Smooth muscle cell (in vitro differentiated cells): Measurements from ENCODE around the gene GSAP. TPM values are rescaled to one million over a fixed set of nuclear protein-coding genes. Genes with fewer than 3 reads are reported as not detected.
"Not testable (repeated sequence)": the region's sequence is repeated elsewhere in the genome, so short reads cannot be mapped to it uniquely, and the experiment has no call there.

Source experiments
- DNase-seq: peaks from one replicate; lab custom pipeline; 2025; ENCODE audit not compliant: unreplicated experiment; lab: John Stamatoyannopoulos, UW
- H2AFZ ChIP-seq: fragments of 200-600 bp; sonication (generic); 2 replicates; pipeline ENCODE4 v1.6.0; 2016; ENCODE audit warnings: antibody characterized with exemption, low read depth, mild to moderate bottlenecking
- H3F3A ChIP-seq: fragments of 200-600 bp; sonication (generic); 2 replicates; pipeline ENCODE4 v1.6.0; 2017; ENCODE audit warnings: antibody characterized with exemption, low read depth
- H3K27ac ChIP-seq: fragments of 200-600 bp; sonication (generic); 2 replicates; pipeline ENCODE4 v1.5.1; 2016; ENCODE audit warnings: low read depth, mild to moderate bottlenecking
- H3K27me3 ChIP-seq: fragments of 200-600 bp; sonication (generic); 2 replicates; pipeline ENCODE4 v1.6.1; 2016; ENCODE audit warnings: low read depth, mild to moderate bottlenecking
- H3K36me3 ChIP-seq: fragments of 200-600 bp; sonication (generic); 2 replicates; pipeline ENCODE4 v1.5.1; 2016; ENCODE audit warnings: low read depth
- H3K4me1 ChIP-seq: fragments of 200-600 bp; sonication (generic); 2 replicates; pipeline ENCODE4 v1.5.1; 2016; ENCODE audit warnings: low read depth
- H3K4me2 ChIP-seq: fragments of 200-600 bp; sonication (generic); 2 replicates; pipeline ENCODE4 v1.6.0; 2016; ENCODE audit warnings: mild to moderate bottlenecking
- H3K4me3 ChIP-seq: fragments of 200-600 bp; sonication (generic); 2 replicates; pipeline ENCODE4 v1.5.1; 2016; ENCODE audit warnings: mild to moderate bottlenecking
- H3K79me2 ChIP-seq: fragments of 200-600 bp; sonication (generic); 2 replicates; pipeline ENCODE4 v1.6.0; 2016; ENCODE audit warnings: low read depth, mild to moderate bottlenecking
- H3K9ac ChIP-seq: fragments of 200-600 bp; sonication (generic); 2 replicates; pipeline ENCODE4 v1.6.0; 2016; ENCODE audit warnings: low read depth
- H3K9me3 ChIP-seq: fragments of 200-600 bp; sonication (generic); replicated peaks from 2 replicates; pipeline ENCODE4 v1.5.1; 2016; ENCODE audit warnings: low read depth
- H4K20me1 ChIP-seq: fragments of 200-600 bp; sonication (generic); 2 replicates; pipeline ENCODE4 v1.6.0; 2016; ENCODE audit warnings: low read depth
- WGBS: methylation state at CpG from one replicate; pipeline ENCODE4 v1.1.7; 2016; ENCODE audit warnings: low lambda C conversion rate; 5-methylcytosine and 5-hydroxymethylcytosine counted together
- polyA plus RNA-seq: library from polyadenylated mRNA; unstranded; fragments of >200 nt; fragmentation: Nextera tagmentation; extraction: Ambion mirVana; gene quantifications from 2 replicates; pipeline ENCODE4 v1.2.1, GENCODE V29; 2016
- total RNA-seq: library from RNA; depleted of rRNA; stranded (reverse); fragments of >200 nt; gene quantifications from 2 replicates; pipeline ENCODE4 v1.2.3, GENCODE V29; 2014
- TF ChIP-seq, protein P1 (sequence below): fragments of 200-600 bp; sonication (generic); IDR thresholded peaks from 2 replicates; pipeline ENCODE4 v1.5.1; 2017; ENCODE audit warnings: borderline replicate concordance, mild to moderate bottlenecking, antibody characterized with exemption; ENCODE audit not compliant: insufficient read depth, poor library complexity, severe bottlenecking

The GSAP gene
- total and polyA plus RNA-seq, 2 experiments from 2014 or later = 0.45 to 0.94 TPM

DNA sequence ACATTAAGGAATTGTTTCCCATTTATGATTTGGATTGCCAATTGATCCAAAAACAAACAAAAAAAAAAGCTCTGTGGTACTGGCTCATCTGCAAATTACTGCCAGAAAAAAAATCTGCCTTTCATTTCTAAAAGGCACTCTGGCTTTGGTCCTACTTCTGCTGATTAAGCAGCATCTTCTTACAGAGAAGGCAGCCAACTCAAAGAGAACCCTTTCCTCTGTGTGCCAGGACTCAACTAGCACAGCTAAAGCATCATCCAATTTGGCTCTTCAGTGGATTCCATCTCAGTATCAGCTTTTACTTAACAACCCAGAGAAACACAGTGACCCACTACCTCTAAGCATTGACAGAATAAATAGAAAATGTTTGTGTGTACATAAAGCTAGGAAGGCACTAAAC lies 80.6 kb downstream of the GSAP start:
- H3K4me1 ChIP-seq = no peaks in the 10 kb centered on the region
- H3K79me2 ChIP-seq = no peaks in the 10 kb centered on the region
- no peak overlapping the region for H3K4me3 ChIP-seq
- H4K20me1 ChIP-seq = no peaks in the 10 kb centered on the region
- H3K36me3 ChIP-seq = no peaks in the 10 kb centered on the region
- no peaks in the 10 kb centered on the region for H3F3A ChIP-seq
- DNase-seq = no peak
- H3K9ac ChIP-seq = no peak overlapping the region
- H3K27ac ChIP-seq = no peak overlapping the region
- no peak overlapping the region for H2AFZ ChIP-seq
- TF ChIP-seq, protein P1, sequence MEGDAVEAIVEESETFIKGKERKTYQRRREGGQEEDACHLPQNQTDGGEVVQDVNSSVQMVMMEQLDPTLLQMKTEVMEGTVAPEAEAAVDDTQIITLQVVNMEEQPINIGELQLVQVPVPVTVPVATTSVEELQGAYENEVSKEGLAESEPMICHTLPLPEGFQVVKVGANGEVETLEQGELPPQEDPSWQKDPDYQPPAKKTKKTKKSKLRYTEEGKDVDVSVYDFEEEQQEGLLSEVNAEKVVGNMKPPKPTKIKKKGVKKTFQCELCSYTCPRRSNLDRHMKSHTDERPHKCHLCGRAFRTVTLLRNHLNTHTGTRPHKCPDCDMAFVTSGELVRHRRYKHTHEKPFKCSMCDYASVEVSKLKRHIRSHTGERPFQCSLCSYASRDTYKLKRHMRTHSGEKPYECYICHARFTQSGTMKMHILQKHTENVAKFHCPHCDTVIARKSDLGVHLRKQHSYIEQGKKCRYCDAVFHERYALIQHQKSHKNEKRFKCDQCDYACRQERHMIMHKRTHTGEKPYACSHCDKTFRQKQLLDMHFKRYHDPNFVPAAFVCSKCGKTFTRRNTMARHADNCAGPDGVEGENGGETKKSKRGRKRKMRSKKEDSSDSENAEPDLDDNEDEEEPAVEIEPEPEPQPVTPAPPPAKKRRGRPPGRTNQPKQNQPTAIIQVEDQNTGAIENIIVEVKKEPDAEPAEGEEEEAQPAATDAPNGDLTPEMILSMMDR = no peak
- H3K9me3 ChIP-seq = no peaks in the 10 kb centered on the region
- no peaks in the 10 kb centered on the region for H3K27me3 ChIP-seq
- H3K4me2 ChIP-seq = no peak overlapping the region

DNA sequence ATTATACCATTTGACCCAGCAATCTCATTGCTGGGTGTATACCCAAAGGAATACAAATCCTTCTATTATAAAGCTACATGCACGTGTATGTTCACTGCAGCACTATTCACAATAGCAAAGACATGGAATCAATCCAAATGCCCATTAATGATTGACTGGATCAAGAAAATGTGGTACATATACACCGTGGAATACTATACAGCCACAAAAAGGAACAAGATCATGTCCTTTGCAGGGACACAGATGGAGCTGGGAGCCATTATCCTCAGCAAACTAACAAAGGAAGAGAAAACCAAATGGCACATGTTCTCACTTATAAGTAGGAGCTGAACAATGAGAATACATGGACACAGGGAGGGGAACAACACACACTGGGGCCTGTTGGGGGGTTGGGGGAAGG lies 82.1 kb downstream of the GSAP start:
- H3K9me3 ChIP-seq, H3K4me2 ChIP-seq, H2AFZ ChIP-seq, H3K9ac ChIP-seq, H3K36me3 ChIP-seq, H3F3A ChIP-seq, DNase-seq, H4K20me1 ChIP-seq, H3K4me1 ChIP-seq, H3K79me2 ChIP-seq, H3K27me3 ChIP-seq, H3K4me3 ChIP-seq, H3K27ac ChIP-seq: not testable (repeated sequence)
- 91% methylated on average over 2 of the region's 2 CpGs for WGBS

DNA sequence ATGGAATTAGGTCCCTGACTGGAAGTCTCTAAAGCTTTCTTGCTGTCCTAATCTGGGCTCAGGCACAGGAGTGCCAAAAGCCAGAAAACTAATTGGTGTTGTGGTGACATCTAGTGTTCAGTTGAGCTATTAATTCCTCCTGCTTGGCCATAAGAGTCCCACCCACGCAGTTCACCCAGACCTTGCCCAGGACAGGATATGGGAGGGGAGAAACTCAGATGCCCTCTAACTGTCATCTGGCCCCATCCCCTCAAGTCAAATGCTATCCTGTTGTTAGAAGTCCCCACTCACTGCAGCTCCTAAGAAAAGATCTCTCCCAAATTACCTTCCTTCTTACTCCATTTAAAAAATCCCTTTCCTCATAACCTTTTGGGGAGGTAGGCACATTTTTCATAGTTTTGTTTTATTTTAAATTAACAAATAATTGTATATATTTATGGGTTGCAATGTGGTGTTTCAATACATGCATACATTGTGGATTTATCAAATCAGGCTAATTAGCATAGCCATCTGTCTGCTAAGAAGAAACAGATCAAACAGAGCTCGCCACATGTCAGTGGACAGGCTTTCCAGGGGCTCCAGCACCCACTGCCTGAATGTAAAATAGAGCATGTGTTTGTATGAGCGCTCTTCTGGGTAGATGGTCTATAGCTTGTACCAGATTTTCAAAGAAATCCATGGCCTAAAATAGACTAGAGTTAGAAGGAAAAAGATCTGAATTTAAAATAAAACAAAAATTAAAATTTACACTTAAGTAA lies 84.0 kb downstream of the GSAP start:
- Histone ChIP-seq H4K20me1 (no peaks in the 10 kb centered on the region), H3K27ac (no peak overlapping the region), H3F3A (no peaks in the 10 kb centered on the region), H3K4me1 (no peaks in the 10 kb centered on the region), H3K4me2 (no peak overlapping the region), H3K27me3 (no peaks in the 10 kb centered on the region), H2AFZ (no peak overlapping the region), H3K9me3 (no peaks in the 10 kb centered on the region), H3K79me2 (no peaks in the 10 kb centered on the region), H3K4me3 (no peak overlapping the region), H3K36me3 (no peaks in the 10 kb centered on the region), H3K9ac (no peak overlapping the region)
- peak; percentile 5 for DNase-seq
- 58% methylated on average over 3 of the region's 3 CpGs for WGBS
- TF ChIP-seq, protein P1 = peak; percentile 67

DNA sequence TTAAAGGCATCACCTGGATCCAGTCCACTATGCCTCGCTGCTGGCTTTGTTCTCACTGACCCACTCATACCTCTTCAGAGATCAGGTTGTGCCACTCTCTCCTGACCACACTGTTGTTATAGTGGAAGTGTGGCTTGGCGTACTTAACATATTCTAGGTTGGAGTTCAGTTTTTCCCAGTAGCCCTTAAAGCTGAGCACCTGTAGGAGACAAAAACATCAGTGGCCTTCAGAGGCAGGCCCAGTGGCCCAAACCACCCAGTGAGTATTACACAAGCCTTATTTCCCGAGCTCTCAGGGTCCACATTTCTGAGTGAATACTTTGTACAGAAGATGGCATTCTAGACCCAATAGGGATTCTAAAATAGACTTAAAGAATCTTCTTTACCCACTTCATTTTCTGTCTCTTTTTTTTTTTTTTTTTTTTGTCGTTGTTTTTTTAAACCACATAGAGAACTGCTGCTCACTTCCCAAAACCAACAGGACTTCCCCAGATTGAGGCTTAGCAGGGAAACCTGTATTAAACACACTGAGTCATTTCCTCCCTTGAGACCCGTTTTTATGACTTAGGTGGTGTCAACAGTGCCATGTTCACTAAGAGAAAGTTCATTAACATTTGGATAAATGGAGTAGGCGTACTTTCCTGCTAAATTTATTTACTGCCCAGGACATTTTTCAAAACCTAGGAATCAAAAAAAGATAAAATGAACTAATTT lies 85.8 kb downstream of the GSAP start:
- no peaks in the 10 kb centered on the region for H3K27me3 ChIP-seq
- no peak overlapping the region for H3K27ac ChIP-seq
- no peaks in the 10 kb centered on the region for H3K9me3 ChIP-seq
- no peak overlapping the region for H3K9ac ChIP-seq
- TF ChIP-seq, protein P1 = no peak
- no peak overlapping the region for H3K4me2 ChIP-seq
- 68% methylated on average over 6 of the region's 6 CpGs for WGBS
- no peaks in the 10 kb centered on the region for H4K20me1 ChIP-seq
- no peak overlapping the region for H3K4me3 ChIP-seq
- no peaks in the 10 kb centered on the region for H3K79me2 ChIP-seq
- H3F3A ChIP-seq = no peaks in the 10 kb centered on the region
- DNase-seq = no peak
- no peaks in the 10 kb centered on the region for H3K4me1 ChIP-seq
- no peaks in the 10 kb centered on the region for H3K36me3 ChIP-seq
- H2AFZ ChIP-seq = no peak overlapping the region
